Heart left ventricle (tissue), 13 donors: ENCODE measurements around the gene TPST1.

Experiments
- POLR2A ChIP-seq, 2 donors: fragments of 450-650 bp; IDR thresholded peaks; one replicate each; pipeline ENCODE4 v1.6.1; 2017; ENCODE audit warnings: antibody characterized with exemption in 2 of 2, mild to moderate bottlenecking in 2 of 2, moderate library complexity in 2 of 2
- TF ChIP-seq, protein P1 (sequence below), 12 donors: fragments of 200-600 bp; sonication (generic) in 4 of 12; IDR thresholded peaks; one replicate each; pipeline versions ENCODE4 v1.5.0 to v1.8.0; 2018 to 2022; ENCODE audit warnings: antibody characterized with exemption in 12 of 12, mild to moderate bottlenecking in 5 of 12
- donor health status: ischemic (EF 13 %, LVEDD 7.1; RV severe dilation, severe dysfunction).
- donor health status: DM: no; HTN: yes; CAD: no.
- donor health status: DM: no; HTN: no; CAD: no.
- donor health status: ischemic (EF 25% LVEDD 6.9; RV normal size, moderate dysfunction).
- donor health status: ischemic (EF 25% LVEDD 5.7; RV mildly dilated, moderate dysfunction).
- donor health status: ischemic (EF 35%, LVEDD 5.7; RV mildly dilated, moderate dysfunction).
- donor health status: nonischemic (EF 11% LVEDD 7.7; RV severe dilation, severe dysfunction).
- donor health status: DM: yes; HTN: yes; CAD: no.
- donor health status: PGD.
- donor health status: ischemic (EF 29% LVEDD 5.4; RV normal size, mild dysfunction).
- donor health status: nonischemic (EF 23%, LVEDD 6.1; RV moderate dilation, normal function).

DNA sequence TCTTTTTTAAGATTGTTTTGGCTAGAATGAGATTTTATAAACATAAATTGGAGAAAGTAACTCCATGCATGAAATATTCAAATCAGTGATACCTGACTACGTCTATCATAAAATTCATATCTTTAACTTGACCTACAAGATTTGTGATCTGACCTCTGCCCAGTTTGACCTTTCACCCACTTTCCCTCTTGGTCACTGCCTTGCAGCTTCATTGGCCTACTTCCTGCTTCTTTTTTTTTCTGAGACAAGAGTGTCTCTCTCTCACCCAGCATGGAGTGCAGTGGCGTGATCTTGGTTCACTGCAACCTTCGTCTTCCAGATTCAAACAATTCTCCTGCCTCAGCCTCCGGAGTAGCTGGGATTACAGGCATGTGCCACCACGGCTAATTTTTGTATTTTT lies 28.5 kb downstream of the TPST1 start:
- TF ChIP-seq, protein P1, sequence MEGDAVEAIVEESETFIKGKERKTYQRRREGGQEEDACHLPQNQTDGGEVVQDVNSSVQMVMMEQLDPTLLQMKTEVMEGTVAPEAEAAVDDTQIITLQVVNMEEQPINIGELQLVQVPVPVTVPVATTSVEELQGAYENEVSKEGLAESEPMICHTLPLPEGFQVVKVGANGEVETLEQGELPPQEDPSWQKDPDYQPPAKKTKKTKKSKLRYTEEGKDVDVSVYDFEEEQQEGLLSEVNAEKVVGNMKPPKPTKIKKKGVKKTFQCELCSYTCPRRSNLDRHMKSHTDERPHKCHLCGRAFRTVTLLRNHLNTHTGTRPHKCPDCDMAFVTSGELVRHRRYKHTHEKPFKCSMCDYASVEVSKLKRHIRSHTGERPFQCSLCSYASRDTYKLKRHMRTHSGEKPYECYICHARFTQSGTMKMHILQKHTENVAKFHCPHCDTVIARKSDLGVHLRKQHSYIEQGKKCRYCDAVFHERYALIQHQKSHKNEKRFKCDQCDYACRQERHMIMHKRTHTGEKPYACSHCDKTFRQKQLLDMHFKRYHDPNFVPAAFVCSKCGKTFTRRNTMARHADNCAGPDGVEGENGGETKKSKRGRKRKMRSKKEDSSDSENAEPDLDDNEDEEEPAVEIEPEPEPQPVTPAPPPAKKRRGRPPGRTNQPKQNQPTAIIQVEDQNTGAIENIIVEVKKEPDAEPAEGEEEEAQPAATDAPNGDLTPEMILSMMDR (IDR thresholded peaks at IDR 0.05) = no peak
- TF ChIP-seq POLR2A (IDR thresholded peaks at IDR 0.05) = no peak
